Right atrium auricular region (tissue), 2 donors: ENCODE data around the gene DOK4. TPM values are rescaled to one million over a fixed set of nuclear protein-coding genes. Genes with fewer than 3 reads are reported as not detected.
"Not testable (repeated sequence)": the region's sequence is repeated elsewhere in the genome, so short reads cannot be mapped to it uniquely, and the experiment has no call there.

ENCODE experiments used
- DNase-seq: peaks from one replicate; pipeline ENCODE4 v3.0.0-alpha.2; 2019; ENCODE audit warnings: low spot score
- H3K27ac ChIP-seq, 2 donors: fragments of 200-600 bp; sonication (generic); 1 replicate in 1 of 2; 2 replicates in 1 of 2; pipeline ENCODE4 v1.5.1; 2016 to 2019
- H3K27me3 ChIP-seq, 2 donors: fragments of 200-600 bp; sonication (generic); one replicate each; pipeline versions ENCODE4 v1.5.1 to v1.6.0; 2017 to 2019
- H3K36me3 ChIP-seq: fragments of 200-600 bp; sonication (generic); one replicate; pipeline ENCODE4 v1.5.1; 2016
- H3K4me1 ChIP-seq, 2 donors: fragments of 200-600 bp; sonication (generic); one replicate each; pipeline versions ENCODE4 v1.5.1 to v1.6.0; 2017 to 2019
- H3K4me3 ChIP-seq, 2 donors: fragments of 200-600 bp; sonication (generic); 1 replicate in 1 of 2; 2 replicates in 1 of 2; pipeline ENCODE4 v1.5.1; 2017 to 2019; ENCODE audit warnings: mild to moderate bottlenecking in 1 of 2, moderate library complexity in 1 of 2
- H3K9me3 ChIP-seq, 2 donors: fragments of 200-600 bp; sonication (generic); one replicate each; pipeline ENCODE4 v1.5.1; 2019
- CTCF ChIP-seq, 2 donors: fragments of 200-600 bp; sonication (generic); IDR thresholded peaks; one replicate each; pipeline ENCODE4 v1.5.1; 2019; ENCODE audit warnings: antibody characterized with exemption in 2 of 2
- total RNA-seq, 2 donors: library from RNA; depleted of rRNA; stranded (reverse); fragments of >200 nt; gene quantifications; one replicate each; pipeline ENCODE4 v1.1.0, GENCODE V29; 2016

Gene DOK4
- total RNA-seq, 2 donors from 2014 or later, result 15.2 to 34.2 TPM

- H3K27ac ChIP-seq, result no peak overlapping the region
- DNase-seq, result no peak
- peaks cover 0 to 44% of the 10 kb centered on the region in 2 donors for H3K4me1 ChIP-seq
- H3K9me3 ChIP-seq, result no peaks in the 10 kb centered on the region
- no peak for TF ChIP-seq CTCF (IDR thresholded peaks at IDR 0.05)
- no peak overlapping the region for H3K4me3 ChIP-seq
- no peaks in the 10 kb centered on the region for H3K27me3 ChIP-seq
- peaks cover 8% of the 10 kb centered on the region for H3K36me3 ChIP-seq
Observed at GRCh38 chr16:57445510-57445909, 40.8 kb downstream of the DOK4 start.

- H3K27me3 ChIP-seq, result no peaks in the 10 kb centered on the region
- H3K27ac ChIP-seq, result no peak overlapping the region
Observed at GRCh38 chr16:57444711-57445110, 41.6 kb downstream of the DOK4 start.

GRCh38 chr16:57440551-57440950, 45.7 kb downstream of the DOK4 start:
- not testable (repeated sequence) for H3K4me3 ChIP-seq, H3K27ac ChIP-seq, H3K4me1 ChIP-seq, DNase-seq, H3K27me3 ChIP-seq, H3K9me3 ChIP-seq
- peaks cover 56% of the 10 kb centered on the region for H3K36me3 ChIP-seq

More at GRCh38 chr16:57444711-57445110, 41.6 kb downstream of the DOK4 start:
- H3K4me1 ChIP-seq, result peaks cover 0 to 42% of the 10 kb centered on the region in 2 donors
- no peak for TF ChIP-seq CTCF (IDR thresholded peaks at IDR 0.05)
- no peak for DNase-seq
- H3K36me3 ChIP-seq, result peaks cover 16% of the 10 kb centered on the region
- H3K9me3 ChIP-seq, result peaks cover 0 to 6% of the 10 kb centered on the region in 2 donors
- H3K4me3 ChIP-seq, result no peak overlapping the region

- H3K4me3 ChIP-seq, H3K27ac ChIP-seq, H3K4me1 ChIP-seq, DNase-seq, H3K27me3 ChIP-seq, H3K9me3 ChIP-seq: not testable (repeated sequence)
- H3K36me3 ChIP-seq, result peaks cover 63% of the 10 kb centered on the region
Observed at GRCh38 chr16:57439947-57440346, 46.3 kb downstream of the DOK4 start.

GRCh38 chr16:57435838-57436237, 50.5 kb downstream of the DOK4 start:
- TF ChIP-seq CTCF (IDR thresholded peaks at IDR 0.05), result no peak
- no peak overlapping the region for H3K27ac ChIP-seq
- no peaks in the 10 kb centered on the region for H3K4me1 ChIP-seq
- no peak overlapping the region for H3K4me3 ChIP-seq
- H3K36me3 ChIP-seq, result peaks cover 99% of the 10 kb centered on the region
- peaks cover 0 to 7% of the 10 kb centered on the region in 2 donors for H3K9me3 ChIP-seq
- no peaks in the 10 kb centered on the region for H3K27me3 ChIP-seq
- no peak for DNase-seq

GRCh38 chr16:57434003-57434402, 52.3 kb downstream of the DOK4 start:
- Histone ChIP-seq H3K4me3 (no peak overlapping the region), H3K27me3 (no peaks in the 10 kb centered on the region), H3K36me3 (peaks cover 98% of the 10 kb centered on the region), H3K4me1 (no peaks in the 10 kb centered on the region), H3K27ac (no peak overlapping the region), H3K9me3 (no peaks in the 10 kb centered on the region)
- no peak for DNase-seq
- no peak for TF ChIP-seq CTCF (IDR thresholded peaks at IDR 0.05)

- no peaks in the 10 kb centered on the region for H3K27me3 ChIP-seq
- H3K4me1 ChIP-seq, result no peaks in the 10 kb centered on the region
- H3K4me3 ChIP-seq, result no peak overlapping the region
- no peak for DNase-seq
- H3K36me3 ChIP-seq, result peaks cover 97% of the 10 kb centered on the region
- TF ChIP-seq CTCF (IDR thresholded peaks at IDR 0.05), result no peak
- H3K27ac ChIP-seq, result no peak overlapping the region
- H3K9me3 ChIP-seq, result no peaks in the 10 kb centered on the region
Observed at GRCh38 chr16:57432989-57433388, 53.3 kb downstream of the DOK4 start.
